HG03045 (cell line): ENCODE measurements around the gene PACSIN1.

ENCODE experiments used
- ATAC-seq: cut with Tn5 transposase; IDR thresholded peaks from one replicate; pipeline ENCODE4 v1.9.1; 2021; ENCODE audit warnings: mild to moderate bottlenecking, moderate library complexity; ENCODE audit not compliant: unreplicated experiment

Gene PACSIN1

GRCh38 chr6:34578445-34579262, 112.8 kb downstream of the PACSIN1 start:
- ATAC-seq: no peak

- no peak for ATAC-seq
These were observed 115.1 kb downstream of the PACSIN1 start for GRCh38 chr6:34580707-34581560.

GRCh38 chr6:34581561-34581920, 115.7 kb downstream of the PACSIN1 start:
- ATAC-seq: no peak

- ATAC-seq: no peak
These were observed 117.6 kb downstream of the PACSIN1 start for GRCh38 chr6:34583461-34583860.

- ATAC-seq: no peak
These were observed 118.2 kb downstream of the PACSIN1 start for GRCh38 chr6:34583861-34584604.

- no peak for ATAC-seq
These were observed 118.8 kb downstream of the PACSIN1 start for GRCh38 chr6:34584694-34585093.
